Measurements from ENCODE around the gene ARHGAP12.

ARHGAP12 gene

GRCh38 chr10:31963589-31963980, 35.0 kb upstream of the ARHGAP12 start:
- no peaks in the 10 kb centered on the region for H3K36me3 ChIP-seq (ENCODE audit: insufficient read depth, low read length)
- no peak overlapping the region for H3K27ac ChIP-seq (ENCODE audit: low read depth, low read length, poor library complexity, severe bottlenecking)
- H2AFZ ChIP-seq (ENCODE audit: low read length) = no peak overlapping the region
- no peaks in the 10 kb centered on the region for H3K9me3 ChIP-seq (ENCODE audit: low read length)
- H3K9ac ChIP-seq (ENCODE audit: low read length) = no peak overlapping the region
- no peak overlapping the region for H3K4me2 ChIP-seq (ENCODE audit: low read length)
- H3F3A ChIP-seq (ENCODE audit: insufficient read depth, low read length) = no peaks in the 10 kb centered on the region
- TF ChIP-seq CTCF (IDR thresholded peaks at IDR 0.05; ENCODE audit: low read length) (no peak), EZH2 (IDR thresholded peaks at IDR 0.05; ENCODE audit: borderline replicate concordance, low read length) (no peak)
- no peaks in the 10 kb centered on the region for H4K20me1 ChIP-seq (ENCODE audit: insufficient read depth, low read length)
- no peaks in the 10 kb centered on the region for H3K9me2 ChIP-seq (ENCODE audit: low read depth, low read length)
- H3K27me3 ChIP-seq (ENCODE audit: insufficient read depth, low read length) = no peaks in the 10 kb centered on the region
- peaks cover 9% of the 10 kb centered on the region for H3K4me1 ChIP-seq (ENCODE audit: insufficient read depth, low read length, severe bottlenecking)
- no peak overlapping the region for H3K4me3 ChIP-seq (ENCODE audit: low read depth, low read length, poor library complexity, severe bottlenecking)
- H3K79me2 ChIP-seq (ENCODE audit: insufficient read depth, low read length) = no peaks in the 10 kb centered on the region

GRCh38 chr10:31962826-31963588, 34.4 kb upstream of the ARHGAP12 start:
- no peaks in the 10 kb centered on the region for H3K9me3 ChIP-seq (ENCODE audit: low read length)
- no peaks in the 10 kb centered on the region for H3K27me3 ChIP-seq (ENCODE audit: insufficient read depth, low read length)
- no peak overlapping the region for H3K27ac ChIP-seq (ENCODE audit: low read depth, low read length, poor library complexity, severe bottlenecking)
- H2AFZ ChIP-seq (ENCODE audit: low read length) = no peak overlapping the region
- no peak overlapping the region for H3K9ac ChIP-seq (ENCODE audit: low read length)
- no peak overlapping the region for H3K4me3 ChIP-seq (ENCODE audit: low read depth, low read length, poor library complexity, severe bottlenecking)
- H3K36me3 ChIP-seq (ENCODE audit: insufficient read depth, low read length) = no peaks in the 10 kb centered on the region
- peaks cover 9% of the 10 kb centered on the region for H3K4me1 ChIP-seq (ENCODE audit: insufficient read depth, low read length, severe bottlenecking)
- no peaks in the 10 kb centered on the region for H3F3A ChIP-seq (ENCODE audit: insufficient read depth, low read length)
- no peaks in the 10 kb centered on the region for H3K79me2 ChIP-seq (ENCODE audit: insufficient read depth, low read length)
- H4K20me1 ChIP-seq (ENCODE audit: insufficient read depth, low read length) = no peaks in the 10 kb centered on the region
- no peak overlapping the region for H3K4me2 ChIP-seq (ENCODE audit: low read length)
- no peak for TF ChIP-seq CTCF (IDR thresholded peaks at IDR 0.05; ENCODE audit: low read length)
- TF ChIP-seq EZH2 (IDR thresholded peaks at IDR 0.05; ENCODE audit: borderline replicate concordance, low read length) = no peak
- H3K9me2 ChIP-seq (ENCODE audit: low read depth, low read length) = no peaks in the 10 kb centered on the region

GRCh38 chr10:31961277-31962074, 32.8 kb upstream of the ARHGAP12 start:
- TF ChIP-seq EZH2 (IDR thresholded peaks at IDR 0.05; ENCODE audit: borderline replicate concordance, low read length) (no peak), CTCF (IDR thresholded peaks at IDR 0.05; ENCODE audit: low read length) (no peak)
- H3K79me2 ChIP-seq (ENCODE audit: insufficient read depth, low read length) = no peaks in the 10 kb centered on the region
- no peaks in the 10 kb centered on the region for H3K9me2 ChIP-seq (ENCODE audit: low read depth, low read length)
- no peak overlapping the region for H3K9ac ChIP-seq (ENCODE audit: low read length)
- H3K4me1 ChIP-seq (ENCODE audit: insufficient read depth, low read length, severe bottlenecking) = peaks cover 9% of the 10 kb centered on the region
- H3K4me2 ChIP-seq (ENCODE audit: low read length) = no peak overlapping the region
- H3K27ac ChIP-seq (ENCODE audit: low read depth, low read length, poor library complexity, severe bottlenecking) = peak overlapping the region; percentile 32
- no peaks in the 10 kb centered on the region for H3K9me3 ChIP-seq (ENCODE audit: low read length)
- no peak overlapping the region for H3K4me3 ChIP-seq (ENCODE audit: low read depth, low read length, poor library complexity, severe bottlenecking)
- no peaks in the 10 kb centered on the region for H3F3A ChIP-seq (ENCODE audit: insufficient read depth, low read length)
- no peaks in the 10 kb centered on the region for H4K20me1 ChIP-seq (ENCODE audit: insufficient read depth, low read length)
- no peak overlapping the region for H2AFZ ChIP-seq (ENCODE audit: low read length)
- no peaks in the 10 kb centered on the region for H3K36me3 ChIP-seq (ENCODE audit: insufficient read depth, low read length)
- H3K27me3 ChIP-seq (ENCODE audit: insufficient read depth, low read length) = no peaks in the 10 kb centered on the region
